ENCODE measurements around the gene MMEL1.

DNA sequence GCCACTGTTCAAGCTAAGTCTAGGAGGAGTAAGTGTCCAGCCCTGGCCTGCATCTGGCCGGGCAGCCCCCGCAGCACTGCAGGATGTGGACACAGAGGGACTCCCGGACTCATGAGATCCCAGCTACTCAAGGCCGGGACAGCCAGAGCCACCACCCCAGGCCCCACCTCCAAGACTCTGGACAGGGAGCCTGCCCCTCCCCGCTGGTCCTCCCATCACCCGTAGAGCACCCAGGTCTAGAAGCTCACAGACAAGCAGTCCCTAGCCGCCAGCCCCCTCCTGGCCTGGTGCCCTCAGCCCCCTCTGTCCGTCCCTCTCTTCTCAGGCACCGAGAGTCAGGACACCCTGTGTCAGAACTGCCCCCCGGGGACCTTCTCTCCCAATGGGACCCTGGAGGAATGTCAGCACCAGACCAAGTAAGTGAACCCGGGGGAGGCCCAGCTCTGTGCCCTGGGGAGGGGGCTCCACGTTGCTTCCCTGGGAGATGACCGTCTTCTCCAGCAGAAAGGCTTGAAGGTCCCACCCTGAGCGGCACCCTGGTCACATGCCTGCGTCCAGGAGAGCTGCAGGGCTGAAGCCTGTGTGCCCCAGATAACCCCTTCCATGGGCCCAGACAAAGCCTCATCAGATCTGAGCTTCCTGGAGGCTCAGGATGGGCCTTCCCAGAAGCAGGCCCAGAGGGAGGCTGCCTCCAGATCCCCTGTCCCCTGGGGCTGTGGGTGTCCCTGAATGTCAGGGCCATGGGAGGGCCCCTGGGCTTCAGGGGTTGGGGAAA, 72.3 kb downstream of the MMEL1 start:
- TF ChIP-seq, protein P1, sequence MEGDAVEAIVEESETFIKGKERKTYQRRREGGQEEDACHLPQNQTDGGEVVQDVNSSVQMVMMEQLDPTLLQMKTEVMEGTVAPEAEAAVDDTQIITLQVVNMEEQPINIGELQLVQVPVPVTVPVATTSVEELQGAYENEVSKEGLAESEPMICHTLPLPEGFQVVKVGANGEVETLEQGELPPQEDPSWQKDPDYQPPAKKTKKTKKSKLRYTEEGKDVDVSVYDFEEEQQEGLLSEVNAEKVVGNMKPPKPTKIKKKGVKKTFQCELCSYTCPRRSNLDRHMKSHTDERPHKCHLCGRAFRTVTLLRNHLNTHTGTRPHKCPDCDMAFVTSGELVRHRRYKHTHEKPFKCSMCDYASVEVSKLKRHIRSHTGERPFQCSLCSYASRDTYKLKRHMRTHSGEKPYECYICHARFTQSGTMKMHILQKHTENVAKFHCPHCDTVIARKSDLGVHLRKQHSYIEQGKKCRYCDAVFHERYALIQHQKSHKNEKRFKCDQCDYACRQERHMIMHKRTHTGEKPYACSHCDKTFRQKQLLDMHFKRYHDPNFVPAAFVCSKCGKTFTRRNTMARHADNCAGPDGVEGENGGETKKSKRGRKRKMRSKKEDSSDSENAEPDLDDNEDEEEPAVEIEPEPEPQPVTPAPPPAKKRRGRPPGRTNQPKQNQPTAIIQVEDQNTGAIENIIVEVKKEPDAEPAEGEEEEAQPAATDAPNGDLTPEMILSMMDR (IDR thresholded peaks at IDR 0.05), result no peak
- TF ChIP-seq, protein P2, sequence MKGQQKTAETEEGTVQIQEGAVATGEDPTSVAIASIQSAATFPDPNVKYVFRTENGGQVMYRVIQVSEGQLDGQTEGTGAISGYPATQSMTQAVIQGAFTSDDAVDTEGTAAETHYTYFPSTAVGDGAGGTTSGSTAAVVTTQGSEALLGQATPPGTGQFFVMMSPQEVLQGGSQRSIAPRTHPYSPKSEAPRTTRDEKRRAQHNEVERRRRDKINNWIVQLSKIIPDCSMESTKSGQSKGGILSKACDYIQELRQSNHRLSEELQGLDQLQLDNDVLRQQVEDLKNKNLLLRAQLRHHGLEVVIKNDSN (CRISPR knock-in tag; IDR thresholded peaks at IDR 0.05), result no peak
- no peak for TF ChIP-seq ESRRA (CRISPR knock-in tag; IDR thresholded peaks at IDR 0.05; ENCODE audit: borderline replicate concordance)
- TF ChIP-seq SMAD3 (CRISPR knock-in tag; IDR thresholded peaks at IDR 0.05; ENCODE audit: borderline replicate concordance), result no peak
- TF ChIP-seq, protein P3, sequence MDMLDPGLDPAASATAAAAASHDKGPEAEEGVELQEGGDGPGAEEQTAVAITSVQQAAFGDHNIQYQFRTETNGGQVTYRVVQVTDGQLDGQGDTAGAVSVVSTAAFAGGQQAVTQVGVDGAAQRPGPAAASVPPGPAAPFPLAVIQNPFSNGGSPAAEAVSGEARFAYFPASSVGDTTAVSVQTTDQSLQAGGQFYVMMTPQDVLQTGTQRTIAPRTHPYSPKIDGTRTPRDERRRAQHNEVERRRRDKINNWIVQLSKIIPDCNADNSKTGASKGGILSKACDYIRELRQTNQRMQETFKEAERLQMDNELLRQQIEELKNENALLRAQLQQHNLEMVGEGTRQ (CRISPR knock-in tag; IDR thresholded peaks at IDR 0.05), result no peak
- no peak for TF ChIP-seq MYBL2 (CRISPR knock-in tag; IDR thresholded peaks at IDR 0.05)
- no peak for TF ChIP-seq TCF7 (CRISPR knock-in tag; IDR thresholded peaks at IDR 0.05; ENCODE audit: low read depth)
- TF ChIP-seq, protein P4, sequence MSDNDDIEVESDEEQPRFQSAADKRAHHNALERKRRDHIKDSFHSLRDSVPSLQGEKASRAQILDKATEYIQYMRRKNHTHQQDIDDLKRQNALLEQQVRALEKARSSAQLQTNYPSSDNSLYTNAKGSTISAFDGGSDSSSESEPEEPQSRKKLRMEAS (CRISPR knock-in tag; IDR thresholded peaks at IDR 0.05), result no peak
- TF ChIP-seq ZNF121 (CRISPR knock-in tag; IDR thresholded peaks at IDR 0.05), result no peak
- TF ChIP-seq, protein P5, sequence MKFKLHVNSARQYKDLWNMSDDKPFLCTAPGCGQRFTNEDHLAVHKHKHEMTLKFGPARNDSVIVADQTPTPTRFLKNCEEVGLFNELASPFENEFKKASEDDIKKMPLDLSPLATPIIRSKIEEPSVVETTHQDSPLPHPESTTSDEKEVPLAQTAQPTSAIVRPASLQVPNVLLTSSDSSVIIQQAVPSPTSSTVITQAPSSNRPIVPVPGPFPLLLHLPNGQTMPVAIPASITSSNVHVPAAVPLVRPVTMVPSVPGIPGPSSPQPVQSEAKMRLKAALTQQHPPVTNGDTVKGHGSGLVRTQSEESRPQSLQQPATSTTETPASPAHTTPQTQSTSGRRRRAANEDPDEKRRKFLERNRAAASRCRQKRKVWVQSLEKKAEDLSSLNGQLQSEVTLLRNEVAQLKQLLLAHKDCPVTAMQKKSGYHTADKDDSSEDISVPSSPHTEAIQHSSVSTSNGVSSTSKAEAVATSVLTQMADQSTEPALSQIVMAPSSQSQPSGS (CRISPR knock-in tag; IDR thresholded peaks at IDR 0.05; ENCODE audit: borderline replicate concordance, low read depth), result no peak
- no peak for TF ChIP-seq GRHL2 (CRISPR knock-in tag; IDR thresholded peaks at IDR 0.05; ENCODE audit: insufficient replicate concordance, severe bottlenecking)
- TF ChIP-seq, protein P6, sequence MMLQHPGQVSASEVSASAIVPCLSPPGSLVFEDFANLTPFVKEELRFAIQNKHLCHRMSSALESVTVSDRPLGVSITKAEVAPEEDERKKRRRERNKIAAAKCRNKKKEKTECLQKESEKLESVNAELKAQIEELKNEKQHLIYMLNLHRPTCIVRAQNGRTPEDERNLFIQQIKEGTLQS (CRISPR knock-in tag; conservative IDR thresholded peaks at IDR 0.05), result no peak
- no peak for TF ChIP-seq IRF2 (CRISPR knock-in tag; IDR thresholded peaks at IDR 0.05; ENCODE audit: borderline replicate concordance, low read depth)
